Panc1 (cell line): ENCODE results near the gene FAHD1. TPM values are rescaled to one million over a fixed set of nuclear protein-coding genes. Genes with fewer than 3 reads are reported as not detected.

Experiments used
- ATAC-seq: fragments of 200-7000 bp; cut with Tn5 transposase; 2 replicates; pipeline ENCODE4 v1.9.1; 2020; ENCODE audit warnings: mild to moderate bottlenecking, moderate library complexity
- BruUV-seq: library from RNA; stranded (reverse); fragments of 400-500 nt; replicated peaks from 2 replicates; lab custom pipeline; 2021; lab: Mats Ljungman, UMichigan
- CTCF ChIA-PET: fragments of 300-600 bp; sonication (Branson Sonifier 250); formaldehyde crosslinking; loops from one replicate; lab custom pipeline; 2022; ENCODE audit warnings: antibody characterized with exemption; lab: Charles Lee
- POLR2A ChIA-PET: fragments of 300-600 bp; sonication (Branson Sonifier 250); formaldehyde crosslinking; loops from one replicate; lab custom pipeline; 2022; ENCODE audit warnings: antibody characterized with exemption; lab: Charles Lee
- DNase-seq: peaks from one replicate; pipeline ENCODE4 v3.0.0-alpha.2; 2010; ENCODE audit warnings: low read depth, low spot score
- H3K27ac ChIP-seq: 2 replicates; pipeline ENCODE4 v1.5.1; 2011; ENCODE audit warnings: mild to moderate bottlenecking, low read length, inconsistent platforms
- H3K27me3 ChIP-seq: fragments of 200-500 bp; sonication (Bioruptor generic); 2 replicates; pipeline ENCODE4 v1.6.0; 2014; ENCODE audit warnings: low read length, inconsistent platforms; ENCODE audit not compliant: control insufficient read depth, insufficient read depth
- H3K36me3 ChIP-seq: fragments of 200-500 bp; sonication (Bioruptor generic); 2 replicates; pipeline ENCODE4 v1.5.1; 2014; ENCODE audit warnings: inconsistent platforms, mild to moderate bottlenecking, low read length, moderate library complexity; ENCODE audit not compliant: control insufficient read depth, insufficient read depth
- H3K4me1 ChIP-seq: 2 replicates; pipeline ENCODE4 v1.5.1; 2011; ENCODE audit warnings: inconsistent platforms, mild to moderate bottlenecking, low read length, moderate library complexity; ENCODE audit not compliant: control insufficient read depth, insufficient read depth
- H3K4me3 ChIP-seq, 2 experiments: 2 replicates each; pipeline ENCODE4 v1.5.1; 2011 to 2012; ENCODE audit warnings: low read depth in 2 of 2, low read length in 2 of 2, mild to moderate bottlenecking in 2 of 2, inconsistent platforms in 1 of 2, moderate library complexity in 1 of 2
- H3K9me3 ChIP-seq: fragments of 200-500 bp; sonication (Bioruptor generic); 2 replicates; pipeline ENCODE4 v1.5.1; 2014; ENCODE audit warnings: low read depth, mild to moderate bottlenecking, inconsistent platforms, low read length, moderate library complexity; ENCODE audit not compliant: control insufficient read depth, insufficient read depth
- POLR2AphosphoS5 ChIP-seq: IDR thresholded peaks from 2 replicates; pipeline ENCODE4 v1.6.1; 2012; ENCODE audit warnings: mild to moderate bottlenecking, low read depth, low read length, moderate library complexity
- SIN3A ChIP-seq: IDR thresholded peaks from 2 replicates; pipeline ENCODE4 v1.6.1; 2012; ENCODE audit warnings: low read depth, mild to moderate bottlenecking, low read length, moderate library complexity, borderline replicate concordance; ENCODE audit not compliant: insufficient read depth
- TCF7L2 ChIP-seq: IDR thresholded peaks from 2 replicates; pipeline ENCODE4 v1.6.1; 2011; ENCODE audit warnings: mild to moderate bottlenecking, low read depth, low read length, inconsistent platforms
- in situ Hi-C: cut with HindIII; loops from 2 replicates; pipeline ENCODE4 v1.10.0; 2016; ENCODE audit warnings: low sequenced_read_pairs, low pct_unique_long_range_greater_than_20kb
- intact Hi-C: fragments of 100-400 bp; cut with micrococcal nuclease; formaldehyde crosslinking; loops from one replicate; pipeline ENCODE4 v1.10.0; 2022; ENCODE audit not compliant: unreplicated experiment
- total RNA-seq: library from RNA; stranded (reverse); gene quantifications from one replicate; pipeline ENCODE4 v1.2.1, GENCODE V29; 2021; ENCODE audit not compliant: unreplicated experiment
- TF ChIP-seq, protein P1 (sequence below): fragments of 450-650 bp; IDR thresholded peaks from 2 replicates; pipeline ENCODE4 v1.5.1; 2017; ENCODE audit warnings: mild to moderate bottlenecking
- TF ChIP-seq, protein P2 (sequence below), 2 experiments: IDR thresholded peaks; 2 replicates each; pipeline ENCODE4 v1.6.1; 2011 to 2012; ENCODE audit warnings: low read depth in 2 of 2, control low read depth in 1 of 2, low read length in 1 of 2, mild to moderate bottlenecking in 1 of 2, moderate library complexity in 1 of 2; ENCODE audit not compliant: insufficient read depth in 1 of 2

The FAHD1 gene
- total RNA-seq, 1 experiment from 2014 or later = 34.6 TPM

- POLR2A ChIA-PET = no interaction called here
- TF ChIP-seq, protein P1, sequence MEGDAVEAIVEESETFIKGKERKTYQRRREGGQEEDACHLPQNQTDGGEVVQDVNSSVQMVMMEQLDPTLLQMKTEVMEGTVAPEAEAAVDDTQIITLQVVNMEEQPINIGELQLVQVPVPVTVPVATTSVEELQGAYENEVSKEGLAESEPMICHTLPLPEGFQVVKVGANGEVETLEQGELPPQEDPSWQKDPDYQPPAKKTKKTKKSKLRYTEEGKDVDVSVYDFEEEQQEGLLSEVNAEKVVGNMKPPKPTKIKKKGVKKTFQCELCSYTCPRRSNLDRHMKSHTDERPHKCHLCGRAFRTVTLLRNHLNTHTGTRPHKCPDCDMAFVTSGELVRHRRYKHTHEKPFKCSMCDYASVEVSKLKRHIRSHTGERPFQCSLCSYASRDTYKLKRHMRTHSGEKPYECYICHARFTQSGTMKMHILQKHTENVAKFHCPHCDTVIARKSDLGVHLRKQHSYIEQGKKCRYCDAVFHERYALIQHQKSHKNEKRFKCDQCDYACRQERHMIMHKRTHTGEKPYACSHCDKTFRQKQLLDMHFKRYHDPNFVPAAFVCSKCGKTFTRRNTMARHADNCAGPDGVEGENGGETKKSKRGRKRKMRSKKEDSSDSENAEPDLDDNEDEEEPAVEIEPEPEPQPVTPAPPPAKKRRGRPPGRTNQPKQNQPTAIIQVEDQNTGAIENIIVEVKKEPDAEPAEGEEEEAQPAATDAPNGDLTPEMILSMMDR = no peak
- TF ChIP-seq, protein P2, sequence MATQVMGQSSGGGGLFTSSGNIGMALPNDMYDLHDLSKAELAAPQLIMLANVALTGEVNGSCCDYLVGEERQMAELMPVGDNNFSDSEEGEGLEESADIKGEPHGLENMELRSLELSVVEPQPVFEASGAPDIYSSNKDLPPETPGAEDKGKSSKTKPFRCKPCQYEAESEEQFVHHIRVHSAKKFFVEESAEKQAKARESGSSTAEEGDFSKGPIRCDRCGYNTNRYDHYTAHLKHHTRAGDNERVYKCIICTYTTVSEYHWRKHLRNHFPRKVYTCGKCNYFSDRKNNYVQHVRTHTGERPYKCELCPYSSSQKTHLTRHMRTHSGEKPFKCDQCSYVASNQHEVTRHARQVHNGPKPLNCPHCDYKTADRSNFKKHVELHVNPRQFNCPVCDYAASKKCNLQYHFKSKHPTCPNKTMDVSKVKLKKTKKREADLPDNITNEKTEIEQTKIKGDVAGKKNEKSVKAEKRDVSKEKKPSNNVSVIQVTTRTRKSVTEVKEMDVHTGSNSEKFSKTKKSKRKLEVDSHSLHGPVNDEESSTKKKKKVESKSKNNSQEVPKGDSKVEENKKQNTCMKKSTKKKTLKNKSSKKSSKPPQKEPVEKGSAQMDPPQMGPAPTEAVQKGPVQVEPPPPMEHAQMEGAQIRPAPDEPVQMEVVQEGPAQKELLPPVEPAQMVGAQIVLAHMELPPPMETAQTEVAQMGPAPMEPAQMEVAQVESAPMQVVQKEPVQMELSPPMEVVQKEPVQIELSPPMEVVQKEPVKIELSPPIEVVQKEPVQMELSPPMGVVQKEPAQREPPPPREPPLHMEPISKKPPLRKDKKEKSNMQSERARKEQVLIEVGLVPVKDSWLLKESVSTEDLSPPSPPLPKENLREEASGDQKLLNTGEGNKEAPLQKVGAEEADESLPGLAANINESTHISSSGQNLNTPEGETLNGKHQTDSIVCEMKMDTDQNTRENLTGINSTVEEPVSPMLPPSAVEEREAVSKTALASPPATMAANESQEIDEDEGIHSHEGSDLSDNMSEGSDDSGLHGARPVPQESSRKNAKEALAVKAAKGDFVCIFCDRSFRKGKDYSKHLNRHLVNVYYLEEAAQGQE (IDR thresholded peaks at IDR 0.05; ENCODE audit: insufficient read depth in 1 of 2, low read depth in 2 of 2, low read length in 1 of 2) = no peak
- TF ChIP-seq POLR2AphosphoS5 (no peak), SIN3A (no peak), TCF7L2 (no peak)
- peaks cover 7% of the 10 kb centered on the region for H3K4me1 ChIP-seq
- H3K27ac ChIP-seq = no peak overlapping the region
- H3K36me3 ChIP-seq = 0 out of 2 replicates have a peak, but pooled peaks cover 2% of the 10 kb centered on the region
- DNase-seq = no peak
- CTCF ChIA-PET = no interaction called here
- H3K27me3 ChIP-seq = no peaks in the 10 kb centered on the region
- ATAC-seq = peak; percentile 73; the same call in 1 of the 2 replicates
- no peaks in the 10 kb centered on the region for H3K9me3 ChIP-seq
- no peak overlapping the region for H3K4me3 ChIP-seq
- in situ Hi-C loops = no loop called here
- intact Hi-C loops = no loop called here
- no TSS peak for BruUV-seq
Observed at GRCh38 chr16:1832838-1833454, 5.9 kb downstream of the FAHD1 start.

- CTCF ChIA-PET = no interaction called here
- H3K9me3 ChIP-seq = no peaks in the 10 kb centered on the region
- DNase-seq (no peak), ATAC-seq (no peak)
- no peak for TF ChIP-seq TCF7L2
- TF ChIP-seq POLR2AphosphoS5 = no peak
- TF ChIP-seq SIN3A = no peak
- TF ChIP-seq, protein P1 = no peak
- TF ChIP-seq, protein P2 (IDR thresholded peaks at IDR 0.05; ENCODE audit: insufficient read depth in 1 of 2, low read depth in 2 of 2, low read length in 1 of 2) = no peak
- POLR2A ChIA-PET = interaction anchor here (0.5 kb wide), 1 partner anchor 8 kb away, joined by 9 read pairs; no protein-coding TSS in a partner anchor
- H3K36me3 ChIP-seq = no peaks in the 10 kb centered on the region
- H3K27ac ChIP-seq = no peak overlapping the region
- no peaks in the 10 kb centered on the region for H3K27me3 ChIP-seq
- in situ Hi-C loops (no loop called here), intact Hi-C loops (no loop called here)
- H3K4me1 ChIP-seq = peaks cover 4% of the 10 kb centered on the region
- no peak overlapping the region for H3K4me3 ChIP-seq
- BruUV-seq = no TSS peak
Observed at GRCh38 chr16:1834096-1834495, 7.1 kb downstream of the FAHD1 start.
